Suprapubic skin (tissue), 4 donors: Measurements from ENCODE around the gene RNGTT. TPM values are rescaled to one million over a fixed set of nuclear protein-coding genes. Genes with fewer than 3 reads are reported as not detected.

Experiments
- DNase-seq, 2 donors: peaks; one replicate each; pipeline ENCODE4 v3.0.0-alpha.2; 2019; ENCODE audit warnings: low spot score in 2 of 2
- H3K27ac ChIP-seq: fragments of 200-600 bp; sonication (generic); one replicate; pipeline ENCODE4 v1.5.1; 2019
- H3K27me3 ChIP-seq: fragments of 200-600 bp; sonication (generic); one replicate; pipeline ENCODE4 v1.5.1; 2019
- H3K36me3 ChIP-seq: fragments of 200-600 bp; sonication (generic); one replicate; pipeline ENCODE4 v1.5.1; 2019
- H3K4me1 ChIP-seq: fragments of 200-600 bp; sonication (generic); one replicate; pipeline ENCODE4 v1.5.1; 2019
- H3K4me3 ChIP-seq: fragments of 200-600 bp; sonication (generic); one replicate; pipeline ENCODE4 v1.5.1; 2019; ENCODE audit warnings: mild to moderate bottlenecking
- H3K9me3 ChIP-seq: fragments of 200-600 bp; sonication (generic); one replicate; pipeline ENCODE4 v1.5.1; 2019
- CTCF ChIP-seq, 2 donors: fragments of 200-600 bp in 1 of 2; fragments of 450-650 bp in 1 of 2; sonication (generic) in 1 of 2; IDR thresholded peaks; one replicate each; pipeline ENCODE4 v1.5.1; 2016 to 2019; ENCODE audit warnings: antibody characterized with exemption in 2 of 2, mild to moderate bottlenecking in 1 of 2, moderate library complexity in 1 of 2
- EP300 ChIP-seq: sonication (generic); formaldehyde crosslinking; IDR thresholded peaks from one replicate; pipeline ENCODE4 v1.6.1; 2017; ENCODE audit warnings: antibody characterized with exemption
- POLR2A ChIP-seq, 2 donors: fragments of 450-650 bp; IDR thresholded peaks; one replicate each; pipeline ENCODE4 v1.6.1; 2017; ENCODE audit warnings: antibody characterized with exemption in 2 of 2, mild to moderate bottlenecking in 2 of 2, moderate library complexity in 2 of 2
- POLR2AphosphoS5 ChIP-seq, 3 donors: sonication (generic); formaldehyde crosslinking; IDR thresholded peaks; one replicate each; pipeline ENCODE4 v1.6.1; 2017; ENCODE audit warnings: antibody characterized with exemption in 3 of 3
- WGBS: methylation state at CpG from one replicate; pipeline ENCODE4 v1.1.5; 2018; 5-methylcytosine and 5-hydroxymethylcytosine counted together
- total RNA-seq, 4 donors: library from RNA; depleted of rRNA; stranded (reverse); fragments of >200 nt; gene quantifications; one replicate each; pipeline ENCODE4 v1.1.0, GENCODE V29; 2016

RNGTT gene
- total RNA-seq, 4 donors from 2014 or later = 8.6 to 13.6 (median 11.6) TPM

- H3K4me3 ChIP-seq = no peak overlapping the region
- DNase-seq = no peak
- H3K27me3 ChIP-seq = no peaks in the 10 kb centered on the region
- no peak overlapping the region for H3K27ac ChIP-seq
- WGBS = 54% methylated on average over 1 of the region's 1 CpG
- TF ChIP-seq EP300 = no peak
- no peak for TF ChIP-seq POLR2A (IDR thresholded peaks at IDR 0.05)
- TF ChIP-seq POLR2AphosphoS5 (IDR thresholded peaks at IDR 0.05) = no peak
- no peak for TF ChIP-seq CTCF (IDR thresholded peaks at IDR 0.05)
- H3K9me3 ChIP-seq = no peaks in the 10 kb centered on the region
- H3K36me3 ChIP-seq = no peaks in the 10 kb centered on the region
- H3K4me1 ChIP-seq = no peaks in the 10 kb centered on the region
Observed at GRCh38 chr6:88916615-88917208, 46.7 kb downstream of the RNGTT start.

DNA sequence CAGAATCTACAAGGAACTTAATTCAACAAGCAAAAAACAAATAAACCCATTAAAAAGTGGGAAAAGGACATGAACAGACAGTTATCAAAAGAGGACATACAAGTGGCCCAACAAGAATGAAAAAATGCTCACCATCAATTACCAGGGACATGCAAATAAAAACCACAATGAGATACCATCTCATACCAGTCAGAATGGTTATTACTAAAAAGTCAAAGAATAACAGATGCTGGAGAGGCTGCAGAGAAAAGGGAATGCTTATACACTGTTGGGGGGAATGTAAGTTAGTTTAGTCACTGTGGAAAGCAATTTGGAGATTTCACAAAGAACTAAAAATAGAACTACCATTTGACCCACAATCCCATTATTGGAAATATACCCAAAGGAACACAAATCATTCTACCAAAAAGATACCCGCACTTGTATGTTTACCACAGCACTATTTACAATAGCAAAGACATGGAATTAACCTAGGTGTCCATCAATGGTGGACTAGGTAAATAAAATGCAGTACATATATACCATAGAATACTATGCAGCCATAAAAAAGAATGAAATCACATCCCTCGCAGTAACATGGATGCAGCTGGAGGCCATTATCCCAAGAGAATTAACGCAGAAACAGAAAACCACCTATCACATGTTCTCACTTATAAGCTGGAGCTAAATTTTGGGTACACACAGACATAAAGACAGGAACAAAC lies 48.4 kb downstream of the RNGTT start:
- no peaks in the 10 kb centered on the region for H3K4me1 ChIP-seq
- no peak for DNase-seq
- H3K4me3 ChIP-seq = no peak overlapping the region
- WGBS = 97% methylated on average over 3 of the region's 3 CpGs
- no peaks in the 10 kb centered on the region for H3K36me3 ChIP-seq
- no peak overlapping the region for H3K27ac ChIP-seq
- H3K9me3 ChIP-seq = no peaks in the 10 kb centered on the region
- no peaks in the 10 kb centered on the region for H3K27me3 ChIP-seq
- TF ChIP-seq POLR2A (IDR thresholded peaks at IDR 0.05) = no peak
- TF ChIP-seq POLR2AphosphoS5 (IDR thresholded peaks at IDR 0.05) = no peak
- TF ChIP-seq CTCF (IDR thresholded peaks at IDR 0.05) = no peak
- no peak for TF ChIP-seq EP300

DNA sequence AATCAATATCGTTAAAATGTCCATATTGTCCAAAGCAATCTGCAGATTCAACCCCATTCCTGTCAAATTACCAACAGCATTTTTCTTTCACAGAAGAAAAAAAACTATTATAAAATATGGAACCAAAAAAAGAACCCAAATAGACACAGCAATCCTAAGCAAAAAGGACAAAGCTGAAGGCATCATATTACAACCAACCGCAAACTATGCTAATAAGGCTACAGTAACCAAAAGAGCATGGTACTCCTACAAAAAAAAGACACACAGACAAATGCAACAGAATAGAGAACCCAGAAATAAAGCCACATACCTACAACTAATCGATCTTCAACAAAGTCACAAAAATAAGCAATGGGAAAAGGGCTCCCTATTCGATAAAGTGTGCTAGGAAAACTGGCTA lies 49.2 kb downstream of the RNGTT start:
- Histone ChIP-seq H3K27ac (no peak overlapping the region), H3K27me3 (no peaks in the 10 kb centered on the region), H3K36me3 (no peaks in the 10 kb centered on the region), H3K4me3 (no peak overlapping the region), H3K4me1 (no peaks in the 10 kb centered on the region), H3K9me3 (no peaks in the 10 kb centered on the region)
- TF ChIP-seq POLR2AphosphoS5 (IDR thresholded peaks at IDR 0.05) = no peak
- no peak for TF ChIP-seq CTCF (IDR thresholded peaks at IDR 0.05)
- no peak for TF ChIP-seq EP300
- no peak for TF ChIP-seq POLR2A (IDR thresholded peaks at IDR 0.05)
- WGBS = 85% methylated on average over 4 of the region's 4 CpGs
- DNase-seq = no peak

- DNase-seq = no peak
- no peaks in the 10 kb centered on the region for H3K27me3 ChIP-seq
- H3K4me3 ChIP-seq = no peak overlapping the region
- WGBS = 75% methylated on average over 3 of the region's 3 CpGs
- no peaks in the 10 kb centered on the region for H3K9me3 ChIP-seq
- no peak overlapping the region for H3K27ac ChIP-seq
- TF ChIP-seq POLR2A (IDR thresholded peaks at IDR 0.05) (no peak), CTCF (IDR thresholded peaks at IDR 0.05) (no peak), EP300 (no peak), POLR2AphosphoS5 (IDR thresholded peaks at IDR 0.05) (no peak)
- H3K36me3 ChIP-seq = no peaks in the 10 kb centered on the region
- peaks cover 5% of the 10 kb centered on the region for H3K4me1 ChIP-seq
Observed at GRCh38 chr6:88913471-88913870, 49.9 kb downstream of the RNGTT start.

GRCh38 chr6:88910922-88911778 lies 52.3 kb downstream of the RNGTT start:
- no peak overlapping the region for H3K27ac ChIP-seq
- H3K27me3 ChIP-seq = no peaks in the 10 kb centered on the region
- H3K36me3 ChIP-seq = no peaks in the 10 kb centered on the region
- TF ChIP-seq POLR2A (IDR thresholded peaks at IDR 0.05) (no peak), POLR2AphosphoS5 (IDR thresholded peaks at IDR 0.05) (no peak), CTCF (IDR thresholded peaks at IDR 0.05) (no peak), EP300 (no peak)
- no peaks in the 10 kb centered on the region for H3K9me3 ChIP-seq
- DNase-seq = no peak
- H3K4me3 ChIP-seq = no peak overlapping the region
- WGBS = 65% methylated on average over 7 of the region's 7 CpGs
- peaks cover 5% of the 10 kb centered on the region for H3K4me1 ChIP-seq
